NCI-H774 (cell line): Measurements from ENCODE around the gene TAS2R7.
"Not testable (repeated sequence)": the region's sequence is repeated elsewhere in the genome, so short reads cannot be mapped to it uniquely, and the experiment has no call there.

ENCODE experiments used
- DNase-seq: peaks from one replicate; lab custom pipeline; 2025; lab: John Stamatoyannopoulos, UW

The TAS2R7 gene, protein sequence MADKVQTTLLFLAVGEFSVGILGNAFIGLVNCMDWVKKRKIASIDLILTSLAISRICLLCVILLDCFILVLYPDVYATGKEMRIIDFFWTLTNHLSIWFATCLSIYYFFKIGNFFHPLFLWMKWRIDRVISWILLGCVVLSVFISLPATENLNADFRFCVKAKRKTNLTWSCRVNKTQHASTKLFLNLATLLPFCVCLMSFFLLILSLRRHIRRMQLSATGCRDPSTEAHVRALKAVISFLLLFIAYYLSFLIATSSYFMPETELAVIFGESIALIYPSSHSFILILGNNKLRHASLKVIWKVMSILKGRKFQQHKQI

DNA sequence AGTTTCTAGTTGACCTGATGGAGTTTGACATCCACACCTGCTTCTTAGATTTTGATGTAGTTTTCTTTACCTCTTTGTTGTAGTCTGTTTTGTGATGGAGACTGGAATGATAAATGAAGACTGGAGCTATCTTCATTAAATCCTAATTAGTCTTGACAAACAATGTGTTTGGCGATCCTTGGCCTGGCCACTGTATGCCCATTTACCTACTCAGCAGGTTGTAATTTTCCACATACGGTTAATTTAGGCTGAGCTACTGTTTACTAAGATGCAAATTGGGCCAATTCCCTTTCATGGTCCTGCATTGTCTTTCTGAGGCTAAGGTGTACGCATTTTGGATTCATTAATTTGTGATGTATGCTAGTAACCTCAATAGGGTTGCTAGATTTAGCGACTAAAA, at the start of gene TAS2R7:
TAS2R7 (minus strand) TSS at position 41 of the 400 bp plus-strand sequence. CDS start 57 bp downstream, outside the sequence.
- DNase-seq = no peak

DNA sequence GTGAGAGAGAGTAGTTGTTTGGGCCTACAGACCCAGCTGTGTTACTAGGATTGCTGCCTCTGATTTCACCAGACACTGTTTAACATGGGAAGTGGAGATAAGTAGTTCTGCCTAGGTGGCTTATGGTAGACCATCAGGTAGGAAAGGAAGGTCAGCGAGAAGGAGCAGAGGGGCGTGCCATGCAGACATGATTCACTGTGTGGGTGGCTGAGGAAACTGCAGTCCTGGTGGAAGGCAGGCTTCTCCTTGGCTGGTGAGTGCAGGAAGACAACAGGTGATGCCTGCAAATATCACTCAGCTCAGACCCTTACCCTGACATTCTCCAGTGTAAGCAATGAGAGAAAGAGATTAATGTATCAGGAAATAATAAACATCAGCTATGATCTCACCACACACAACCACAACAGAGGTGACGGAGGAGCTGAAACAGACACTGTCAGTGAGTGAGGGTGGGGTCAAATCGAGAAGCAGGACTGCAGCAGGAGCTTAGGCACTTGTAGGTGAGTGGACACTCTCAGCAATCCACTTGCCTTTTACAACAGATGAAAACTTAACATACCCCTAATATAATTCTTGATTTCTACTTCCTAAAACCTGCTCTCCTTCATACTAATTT, 48.9 kb upstream of the TAS2R7 start:
- no peak for DNase-seq

DNA sequence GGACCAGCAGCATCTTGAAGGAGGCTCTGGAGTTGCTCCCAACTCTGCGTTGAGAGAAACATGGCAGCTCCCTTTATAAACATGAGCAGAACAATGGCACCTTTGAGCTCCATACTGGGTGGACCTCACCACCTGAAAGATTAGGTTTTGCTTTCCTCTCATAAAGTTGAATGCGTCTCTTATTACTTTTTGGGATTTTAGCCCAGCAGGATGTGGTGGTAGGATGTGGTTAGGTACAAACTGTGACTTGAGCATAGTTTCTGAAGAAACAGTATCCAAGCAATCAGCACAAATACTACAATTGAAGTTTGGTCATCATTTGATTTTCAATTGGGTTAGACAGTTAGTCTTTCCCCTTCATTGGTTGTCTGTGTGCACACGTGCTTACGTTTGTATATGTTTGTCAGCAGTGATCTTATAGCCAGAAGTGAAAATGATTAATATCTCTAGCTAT, 47.0 kb upstream of the TAS2R7 start, which contains the start of gene PRR4:
PRR4 (minus strand) TSS at position 51 of the 454 bp plus-strand sequence; CDS start at position 13, 38 bp downstream.
- no peak for DNase-seq

DNA sequence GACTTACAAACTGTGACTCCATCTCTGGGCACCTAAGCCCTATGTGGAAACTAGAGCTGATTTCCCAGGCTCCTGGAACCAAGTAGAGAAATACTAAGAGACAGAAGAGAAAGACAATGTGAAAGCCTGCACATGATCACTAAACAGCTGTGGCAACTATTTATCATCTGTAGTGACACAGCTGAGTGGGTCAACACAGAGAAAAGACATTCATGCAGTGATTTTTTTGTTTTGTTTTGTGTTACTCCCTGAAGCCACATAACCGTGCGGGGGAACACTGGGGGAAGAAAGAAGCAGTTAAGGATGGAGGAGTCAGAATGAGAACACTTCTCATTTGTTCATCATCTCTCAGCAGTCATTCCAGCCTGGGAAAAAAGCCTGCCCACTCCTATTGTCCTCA, 45.3 kb upstream of the TAS2R7 start:
- no peak for DNase-seq

DNA sequence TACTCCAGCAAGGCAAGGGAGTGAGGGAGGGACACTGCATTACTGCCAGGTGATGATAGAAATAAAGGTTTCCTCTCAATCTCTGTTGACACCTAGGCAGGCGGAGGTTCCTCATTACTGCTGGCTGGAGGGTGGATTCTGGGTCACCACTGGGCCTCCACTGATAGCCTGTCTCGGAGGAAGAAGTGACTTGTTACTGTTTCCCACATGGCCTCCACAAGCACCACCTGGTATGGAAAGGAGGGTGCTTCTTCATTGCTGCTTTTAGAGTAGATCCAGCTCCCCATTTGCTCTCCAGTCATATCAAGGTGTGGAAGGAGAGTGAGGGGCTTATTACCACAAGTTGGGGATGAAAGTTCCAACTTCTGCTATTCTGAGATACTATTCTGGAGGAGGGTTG, 40.4 kb upstream of the TAS2R7 start:
- DNase-seq = no peak

DNA sequence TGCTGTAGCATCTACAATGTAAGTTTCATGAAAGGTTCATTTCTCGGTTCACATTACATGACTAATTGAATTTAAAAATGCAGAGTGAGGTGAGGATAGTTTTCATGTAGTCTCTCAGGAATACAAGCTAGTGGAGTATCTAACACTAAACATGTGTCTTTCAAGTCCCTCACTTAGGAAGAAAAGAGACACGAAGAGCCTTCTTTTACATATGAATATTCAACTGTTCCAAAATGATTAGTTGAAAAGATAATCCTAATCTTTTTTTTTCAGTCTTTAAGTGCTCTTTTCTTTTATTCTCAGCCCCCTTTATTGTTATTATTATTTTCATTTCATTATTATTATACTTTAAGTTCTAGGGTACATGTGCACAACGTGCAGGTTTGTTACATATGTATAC, 36.0 kb upstream of the TAS2R7 start:
- DNase-seq = no peak

DNA sequence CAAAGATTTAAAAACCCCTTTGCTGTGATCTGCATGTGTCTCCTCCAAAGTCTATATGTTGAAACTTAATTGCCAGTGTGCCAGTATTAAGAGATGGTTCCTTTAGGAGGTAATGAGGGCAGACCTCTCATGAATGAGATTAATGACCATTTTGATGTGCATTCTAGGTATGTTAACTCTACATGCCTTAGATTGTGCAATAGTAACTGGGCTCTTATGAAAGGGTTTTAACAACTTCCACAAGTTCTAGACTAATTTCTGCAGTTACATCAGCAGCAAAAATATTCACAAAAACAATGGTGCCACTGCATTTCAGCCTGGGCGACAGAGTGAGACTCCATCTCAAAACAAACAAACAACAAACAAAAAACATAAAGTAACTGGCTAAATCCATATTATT, 27.6 kb upstream of the TAS2R7 start:
- no peak for DNase-seq

DNA sequence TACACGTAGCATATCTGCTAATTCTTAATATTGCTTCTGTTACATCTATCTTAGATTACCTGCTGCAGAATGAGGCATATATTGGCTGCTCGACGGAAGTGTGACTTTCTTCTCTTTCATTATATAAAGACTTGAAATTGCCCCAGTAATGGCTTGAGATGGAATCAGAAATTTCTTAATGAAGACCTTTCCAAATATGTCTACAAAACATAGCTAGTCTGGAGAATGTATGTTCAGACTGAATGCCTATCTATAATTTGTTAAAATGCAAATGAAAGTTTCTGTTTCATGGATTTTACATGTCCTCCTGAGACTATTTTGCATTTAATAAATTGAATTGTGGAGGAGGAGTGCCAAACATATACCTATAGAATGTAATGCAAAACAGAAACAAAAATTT, 23.8 kb upstream of the TAS2R7 start, which contains the start of gene TAS2R10:
TAS2R10 (minus strand) TSS at position 101 of the 400 bp plus-strand sequence; CDS start at position 12, 89 bp downstream.
- DNase-seq = no peak

DNA sequence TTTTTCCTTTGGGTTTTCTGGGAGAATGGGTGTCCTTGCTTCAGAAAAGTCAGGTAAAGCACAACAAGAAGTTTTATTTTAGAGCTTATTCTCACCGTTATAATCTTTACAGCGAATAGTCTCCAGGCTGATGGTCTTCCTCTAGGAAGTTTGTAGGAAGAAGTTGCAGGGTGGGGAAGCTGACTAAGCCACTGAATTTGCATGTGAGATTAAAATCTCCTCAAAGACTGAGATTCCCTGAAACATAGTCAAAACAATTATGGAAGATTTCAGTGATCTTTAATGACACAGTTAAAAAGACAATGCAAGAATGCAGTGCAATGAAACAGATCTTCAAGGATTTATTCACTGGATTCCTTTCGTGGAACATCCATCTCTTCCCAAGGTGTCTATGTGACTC, 22.5 kb upstream of the TAS2R7 start:
- no peak for DNase-seq

DNA sequence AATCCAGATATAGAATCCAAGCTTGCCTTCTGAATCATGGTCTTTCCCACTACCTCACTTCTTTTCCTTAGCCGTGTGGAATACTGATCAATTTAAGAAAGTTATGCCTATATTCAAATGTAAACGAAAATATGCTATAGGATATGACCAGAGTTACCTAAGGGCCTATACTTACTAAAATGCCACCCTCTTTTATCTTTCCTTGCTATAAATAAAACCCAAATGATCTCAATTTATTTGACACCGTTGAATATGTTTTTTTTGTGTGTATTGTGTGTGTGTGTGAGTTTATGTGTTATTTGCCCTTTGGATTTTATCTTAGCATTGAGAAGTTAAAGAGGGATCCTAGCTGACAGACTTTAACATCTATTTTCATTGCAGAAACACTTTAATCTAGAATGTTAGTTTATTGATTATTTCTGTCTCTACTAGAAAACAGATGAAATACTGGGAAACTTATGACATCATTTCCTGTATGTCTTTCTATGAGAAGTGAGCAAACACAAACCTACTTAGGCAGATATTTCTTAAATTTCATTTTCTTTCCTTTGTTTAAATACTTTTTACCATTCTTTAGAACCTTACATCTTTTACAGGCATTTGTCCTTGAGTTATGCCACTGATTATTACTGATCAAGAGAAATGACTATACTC, 9.6 kb upstream of the TAS2R7 start:
- no peak for DNase-seq

DNA sequence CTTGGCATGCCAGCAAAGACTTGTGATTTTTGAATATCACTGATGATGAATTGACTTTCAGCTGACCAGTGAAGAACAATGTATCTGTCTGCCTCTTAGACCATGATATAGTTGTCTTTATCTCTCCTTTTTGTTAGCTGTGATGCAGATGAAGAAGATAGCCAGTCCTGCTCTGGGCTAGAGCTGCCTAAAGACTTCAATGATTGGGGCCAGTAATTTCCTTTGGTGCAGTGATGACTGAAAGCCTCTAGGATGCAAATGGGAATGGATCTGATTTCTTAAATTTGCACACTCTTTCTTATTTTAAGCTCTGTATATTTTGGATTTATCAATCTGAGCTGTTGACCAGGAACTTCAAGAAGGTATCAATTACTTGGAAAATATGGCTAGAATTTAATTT, 7.6 kb upstream of the TAS2R7 start, which contains the start of gene TAS2R9:
TAS2R9 (minus strand) TSS at position 101 of the 400 bp plus-strand sequence; CDS start at position 8, 93 bp downstream.
- no peak for DNase-seq

DNA sequence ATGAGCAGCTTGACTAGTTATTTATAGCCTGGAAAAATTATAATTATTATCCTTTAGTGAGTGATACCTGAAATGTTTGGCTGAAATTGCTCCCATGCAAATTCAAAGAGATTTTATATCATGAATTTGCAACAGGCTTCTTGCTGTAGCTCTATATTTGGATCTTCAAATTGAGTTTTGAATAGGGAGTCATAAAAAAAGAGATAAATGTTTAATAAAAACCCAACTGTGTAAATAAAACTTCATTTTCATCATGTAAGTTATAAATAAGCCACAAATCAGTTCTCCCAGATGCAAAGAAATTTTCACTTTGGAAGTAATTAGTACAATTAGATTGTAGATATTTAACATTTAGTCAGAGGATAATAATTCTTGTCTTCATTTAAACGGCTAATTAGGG, 4.8 kb upstream of the TAS2R7 start, which contains the start of gene TAS2R8:
TAS2R8 (minus strand) TSS at position 101 of the 400 bp plus-strand sequence. CDS start 306 bp downstream, outside the sequence.
- no peak for DNase-seq

DNA sequence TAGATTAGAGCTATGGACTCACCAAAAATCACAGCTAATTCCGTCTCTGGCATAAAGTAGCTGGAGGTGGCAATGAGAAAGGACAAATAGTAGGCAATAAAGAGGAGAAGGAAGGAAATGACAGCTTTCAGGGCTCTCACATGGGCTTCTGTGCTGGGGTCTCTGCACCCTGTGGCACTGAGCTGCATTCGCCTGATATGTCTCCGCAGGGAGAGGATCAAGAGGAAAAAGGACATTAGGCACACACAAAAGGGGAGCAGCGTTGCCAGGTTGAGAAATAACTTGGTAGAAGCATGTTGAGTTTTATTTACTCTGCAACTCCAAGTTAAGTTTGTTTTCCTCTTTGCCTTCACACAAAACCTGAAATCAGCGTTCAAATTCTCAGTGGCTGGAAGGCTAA, 686 bp downstream of the TAS2R7 start:
- no peak for DNase-seq

DNA sequence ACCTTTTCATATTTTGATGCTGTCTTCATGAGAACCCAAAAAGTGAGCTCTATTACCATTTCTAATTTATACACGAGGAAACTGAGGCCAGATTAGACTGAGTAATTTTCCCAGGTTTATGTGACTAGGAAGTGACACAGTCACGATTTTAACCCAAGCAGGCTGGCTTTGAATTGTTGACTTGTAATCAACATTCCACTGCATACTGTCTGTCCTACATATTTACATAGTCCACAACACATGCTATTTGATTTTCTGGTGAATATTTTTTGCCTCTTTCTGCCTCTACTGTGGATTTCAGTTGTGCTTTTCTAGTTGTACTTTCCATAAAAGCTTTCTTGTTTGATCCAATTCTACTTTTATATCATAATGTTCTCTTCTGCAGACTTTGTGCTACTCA, 8.2 kb downstream of the TAS2R7 start:
- DNase-seq = no peak

DNA sequence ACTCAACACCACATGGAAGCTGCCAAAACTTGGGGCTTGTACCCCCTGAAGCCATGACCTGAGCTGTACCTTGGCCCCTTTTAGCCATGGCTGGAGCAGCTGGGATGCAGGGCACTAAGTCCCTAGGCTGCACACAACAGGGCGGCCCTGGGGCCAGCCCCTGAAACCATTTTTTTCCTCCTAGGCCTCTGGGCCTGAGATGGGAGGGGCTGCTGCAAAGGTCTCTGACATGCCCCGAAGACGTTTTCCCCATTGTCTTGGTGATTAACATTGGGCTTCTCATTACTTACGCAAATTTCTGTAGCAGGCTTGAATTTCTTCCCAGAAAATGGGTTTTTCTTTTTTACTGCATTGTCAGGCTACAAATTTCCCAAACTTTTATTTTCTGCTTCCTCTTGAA, 10.7 kb downstream of the TAS2R7 start:
- not testable (repeated sequence) for DNase-seq

DNA sequence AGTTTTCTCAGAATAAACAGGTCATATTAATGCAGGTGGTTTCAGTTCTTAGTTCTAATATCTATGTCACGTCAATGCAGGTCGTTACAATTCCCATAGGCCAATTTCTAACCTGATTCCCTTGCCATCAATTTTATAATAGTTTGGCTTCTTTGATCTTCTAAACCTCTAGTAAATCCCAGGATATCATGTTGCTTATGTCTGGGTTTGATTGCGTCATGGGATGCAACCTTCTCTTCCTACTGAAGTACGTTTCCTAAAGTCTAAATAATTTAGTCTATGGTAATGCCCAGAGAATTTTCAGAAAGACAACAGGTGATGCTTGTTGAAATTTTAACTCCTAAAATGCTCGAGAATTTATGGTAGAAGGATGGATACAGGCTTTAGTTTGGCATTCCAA, 19.2 kb downstream of the TAS2R7 start:
- no peak for DNase-seq

DNA sequence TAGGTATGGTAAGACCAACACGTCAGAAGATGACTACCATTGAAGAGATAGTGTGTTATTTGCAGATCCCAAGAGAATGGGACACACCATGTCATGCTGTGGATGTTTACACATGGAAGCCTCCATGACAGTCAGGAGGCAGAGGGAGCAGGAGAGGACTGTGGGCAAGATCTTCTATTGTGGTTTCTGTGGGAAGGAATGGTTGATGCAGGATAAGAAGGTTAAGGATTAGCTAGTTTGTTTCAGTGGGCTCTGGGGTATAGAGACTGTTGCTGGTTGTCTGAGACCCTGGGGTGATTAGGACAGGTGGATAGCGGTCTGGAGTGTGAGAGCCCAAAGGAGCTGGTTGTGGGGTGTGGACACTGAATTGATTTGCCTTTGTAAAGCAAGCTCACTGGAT, 23.3 kb downstream of the TAS2R7 start:
- DNase-seq = no peak

DNA sequence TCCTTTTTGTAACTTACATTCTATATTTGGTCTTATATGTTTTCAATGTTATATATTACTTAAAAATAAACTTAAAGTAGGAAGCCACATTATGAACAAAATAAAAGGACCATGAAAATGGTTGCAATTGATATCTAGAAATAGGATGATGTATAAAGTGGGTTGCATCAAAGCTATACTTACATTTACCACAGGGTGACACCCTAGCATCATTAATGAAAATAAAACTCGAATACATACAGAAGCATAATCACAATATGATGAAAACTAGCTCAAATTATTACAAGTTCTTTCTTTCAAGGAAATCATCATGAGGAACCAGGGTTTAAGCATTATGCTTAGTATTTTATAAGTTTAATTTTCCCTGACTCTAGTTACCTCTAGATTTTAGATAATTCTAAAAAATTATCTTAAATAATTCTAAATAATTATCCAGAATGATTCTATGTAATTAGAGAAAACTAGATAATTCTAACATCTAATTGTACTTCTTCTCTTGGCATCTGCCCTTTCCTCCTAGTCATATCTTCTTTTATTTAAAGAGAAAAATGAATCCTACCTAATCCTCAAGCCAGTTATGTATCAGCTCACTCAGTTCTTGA, 31.2 kb downstream of the TAS2R7 start:
- DNase-seq = no peak

DNA sequence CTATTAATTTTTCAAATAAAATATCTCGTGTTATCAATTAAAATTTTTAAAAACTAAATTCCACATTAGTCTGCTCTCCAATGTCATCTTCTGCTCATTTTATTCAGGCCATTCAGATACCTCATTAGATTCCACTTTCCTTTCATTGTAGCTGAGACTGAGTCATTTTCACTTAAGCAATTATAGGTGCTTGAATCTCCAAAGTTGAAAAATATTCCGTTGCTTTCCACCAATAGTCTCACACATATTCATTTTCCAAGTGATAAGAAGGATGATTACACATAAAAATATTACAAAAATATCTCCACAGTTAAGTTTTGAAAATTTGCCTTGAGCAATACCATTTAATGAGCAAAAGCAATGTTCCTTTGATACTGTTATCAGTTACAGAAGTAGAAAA, 42.8 kb downstream of the TAS2R7 start:
- no peak for DNase-seq

DNA sequence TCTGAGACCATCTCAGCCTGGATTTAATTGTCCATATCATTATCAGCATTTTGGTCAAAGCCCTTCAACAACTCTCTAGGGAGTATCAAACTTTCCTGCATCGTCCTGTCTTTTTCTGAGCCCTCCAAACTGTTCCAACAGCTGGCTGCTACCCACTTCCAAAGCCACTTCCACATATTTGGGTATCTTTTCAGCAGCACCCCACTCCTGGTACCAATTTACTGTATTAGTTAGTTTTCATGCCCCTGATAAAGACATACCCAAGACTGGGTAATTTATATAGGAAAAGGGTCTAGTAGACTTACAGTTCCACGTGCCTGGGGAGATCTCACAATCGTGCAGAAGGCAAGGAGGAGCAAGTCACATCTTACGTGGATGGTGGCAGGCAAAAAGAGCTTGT, 46.2 kb downstream of the TAS2R7 start:
- DNase-seq = no peak

DNA sequence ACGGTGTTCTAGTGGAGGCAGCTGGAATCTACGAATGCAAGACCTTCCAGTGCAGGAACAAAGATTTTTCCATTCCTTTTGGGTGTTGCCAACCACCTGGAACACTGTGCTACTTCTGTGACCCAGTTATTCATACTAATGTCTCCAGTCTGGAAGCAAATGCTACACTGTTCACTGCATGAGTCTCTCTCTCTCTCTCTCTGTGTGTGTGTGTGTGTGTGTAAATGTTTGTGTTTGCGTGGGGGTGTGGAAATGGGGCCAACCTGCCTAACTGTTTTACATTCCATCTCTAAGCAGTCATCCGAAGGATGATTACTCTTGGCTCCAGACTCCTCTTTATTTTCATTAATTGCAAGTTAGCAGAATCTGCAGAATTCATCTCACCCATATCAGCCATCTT, 49.4 kb downstream of the TAS2R7 start:
- no peak for DNase-seq
